ENCODE measurements around the gene BBS1. TPM values are rescaled to one million over a fixed set of nuclear protein-coding genes. Genes with fewer than 3 reads are reported as not detected.

BBS1 gene
- total RNA-seq, 1 experiment from 2014 or later, result 29.8 TPM

- ChIA-PET RAD21 (ENCODE audit: low non-redundant PET in 1 of 2, low total read pairs in 2 of 2, uncharacterized antibody in 2 of 2, unreplicated experiment in 2 of 2) (no interaction called here), POLR2A (no interaction called here), CTCF (no interaction called here)
- H4K20me1 ChIP-seq (ENCODE audit: insufficient read depth), result no peaks in the 10 kb centered on the region
- H3K36me3 ChIP-seq (ENCODE audit: control insufficient read depth in 1 of 2, insufficient read depth in 2 of 2, low read length in 2 of 2), result peaks cover 0 to 2% of the 10 kb centered on the region in 2 experiments; a peak in 1 of 4 replicates
- no peak overlapping the region for H2AFZ ChIP-seq (ENCODE audit: low read depth, low read length, poor library complexity, severe bottlenecking)
- H3K9me2 ChIP-seq (ENCODE audit: insufficient read depth), result no peaks in the 10 kb centered on the region
- DNase-seq (ENCODE audit: low read depth, low spot score) (no peak), ATAC-seq (no peak)
- TF ChIP-seq ZBTB33 (IDR thresholded peaks at IDR 0.05; ENCODE audit: extremely low read depth, insufficient replicate concordance, low read length) (no peak), MAX (IDR thresholded peaks at IDR 0.05) (no peak), ATF3 (IDR thresholded peaks at IDR 0.05) (no peak), ELF1 (IDR thresholded peaks at IDR 0.05; ENCODE audit: borderline replicate concordance, low read depth) (no peak), ZNF274 (IDR thresholded peaks at IDR 0.05; ENCODE audit: low read depth, low read length) (no peak), EZH2phosphoT487 (IDR thresholded peaks at IDR 0.05; ENCODE audit: borderline replicate concordance) (no peak)
- peaks cover 0 to 4% of the 10 kb centered on the region in 2 experiments; a peak in 2 of 4 replicates for H3K4me1 ChIP-seq (ENCODE audit: control insufficient read depth in 1 of 2, insufficient read depth in 2 of 2, low read length in 2 of 2)
- intact Hi-C loops (cut with micrococcal nuclease), result no loop called here
- no peak overlapping the region for H3K9ac ChIP-seq (ENCODE audit: low read length)
- H3K79me2 ChIP-seq (ENCODE audit: insufficient read depth, low read length), result no peaks in the 10 kb centered on the region
- no peak overlapping the region for H3K4me3 ChIP-seq (replicated peaks in 1 of 2; ENCODE audit: low read depth in 1 of 2, low read length in 2 of 2)
- H3K27me3 ChIP-seq (ENCODE audit: insufficient read depth, low read length), result no peaks in the 10 kb centered on the region
- no peak overlapping the region for H3K27ac ChIP-seq (ENCODE audit: low read depth, low read length)
- H3K4me2 ChIP-seq (ENCODE audit: low read length), result no peak overlapping the region
- no peaks in the 10 kb centered on the region for H3K9me3 ChIP-seq (ENCODE audit: control insufficient read depth in 1 of 2, insufficient read depth in 1 of 2, low read depth in 1 of 2, low read length in 2 of 2)
- BruUV-seq (replicated peaks), result no TSS peak
Observed at GRCh38 chr11:66505276-66505816, 5.1 kb upstream of the BBS1 start.
